Esophagus squamous epithelium (tissue), 4 donors: ENCODE measurements around the gene CAND2.
"Not testable (repeated sequence)": the region's sequence is repeated elsewhere in the genome, so short reads cannot be mapped to it uniquely, and the experiment has no call there.

Source experiments
- CTCF ChIP-seq, 6 experiments: fragments of 450-650 bp in 4 of 6; fragments of 200-600 bp in 2 of 6; sonication (generic) in 2 of 6; IDR thresholded peaks; one replicate each; pipeline ENCODE4 v1.5.1; 2016 to 2019; ENCODE audit warnings: antibody characterized with exemption in 6 of 6, mild to moderate bottlenecking in 4 of 6, moderate library complexity in 4 of 6
- POLR2A ChIP-seq, 4 donors: fragments of 450-650 bp; IDR thresholded peaks; one replicate each; pipeline ENCODE4 v1.6.1; 2017; ENCODE audit warnings: antibody characterized with exemption in 4 of 4, mild to moderate bottlenecking in 4 of 4, moderate library complexity in 3 of 4

GRCh38 chr3:12787967-12788690 lies 8.4 kb upstream of the CAND2 start:
- not testable (repeated sequence) for TF ChIP-seq CTCF, POLR2A (IDR thresholded peaks at IDR 0.05)
